ENCODE measurements around the gene KRT83. TPM values are rescaled to one million over a fixed set of nuclear protein-coding genes. Genes with fewer than 3 reads are reported as not detected.
A peak's percentile ranks its signal among the peaks of the same experiment; 100 is the strongest.
"Not testable (repeated sequence)": the region's sequence is repeated elsewhere in the genome, so short reads cannot be mapped to it uniquely, and the experiment has no call there.

The KRT83 gene
- polyA plus RNA-seq, 2 of the 4 experiments (the other 2 are of a cell fraction): 20.4 to 44.8 TPM

GRCh38 chr12:52293926-52294325, 27.3 kb downstream of the KRT83 start:
- H3K9me3 ChIP-seq: no peaks in the 10 kb centered on the region
- ChIA-PET CTCF (interaction anchor here (1.0 to 7.4 kb wide), 12 partner anchors 13 to 591 kb away, joined by 3 to 42 read pairs (median 6); no protein-coding TSS in a partner anchor), POLR2A (interaction anchor here (1.0 kb wide), 1 partner anchor 10 kb away, joined by 4 read pairs; no protein-coding TSS in a partner anchor)
- FAIRE-seq (no peak), DNase-seq (ENCODE audit: low read depth in 1 of 2, low spot score in 1 of 2) (no peak), ATAC-seq (no peak)
- peak overlapping the region; percentile 6 to 64; a peak in 3 of 6 replicates for H3K27ac ChIP-seq
- no peak overlapping the region for H3K4me3 ChIP-seq
- TF ChIP-seq NR3C1 (IDR thresholded peaks at IDR 0.05) (no peak), EHF (CRISPR knock-in tag; IDR thresholded peaks at IDR 0.05) (no peak), MAX (IDR thresholded peaks at IDR 0.05) (no peak), HMGXB4 (CRISPR knock-in tag; IDR thresholded peaks at IDR 0.05; ENCODE audit: borderline replicate concordance) (no peak), ATOH8 (CRISPR knock-in tag; IDR thresholded peaks at IDR 0.05; ENCODE audit: low read depth) (no peak), RARB (CRISPR knock-in tag; IDR thresholded peaks at IDR 0.05) (no peak), HEYL (CRISPR knock-in tag; IDR thresholded peaks at IDR 0.05) (no peak), JUNB (IDR thresholded peaks at IDR 0.05) (no peak), HOXB5 (CRISPR knock-in tag; IDR thresholded peaks at IDR 0.05) (no peak), EP300 (IDR thresholded peaks at IDR 0.05) (no peak), TFCP2L1 (CRISPR knock-in tag; IDR thresholded peaks at IDR 0.05) (no peak), FOXS1 (CRISPR knock-in tag; IDR thresholded peaks at IDR 0.05) (no peak), POLR2AphosphoS2 (conservative IDR thresholded peaks at IDR 0.05; ENCODE audit: low read length) (no peak)
- no peak overlapping the region for H3K4me2 ChIP-seq
- peaks cover 27% of the 10 kb centered on the region for H3K4me1 ChIP-seq
- WGBS (ENCODE audit: missing lambda C conversion rate): 88% methylated on average over 1 of the region's 1 CpG

DNA sequence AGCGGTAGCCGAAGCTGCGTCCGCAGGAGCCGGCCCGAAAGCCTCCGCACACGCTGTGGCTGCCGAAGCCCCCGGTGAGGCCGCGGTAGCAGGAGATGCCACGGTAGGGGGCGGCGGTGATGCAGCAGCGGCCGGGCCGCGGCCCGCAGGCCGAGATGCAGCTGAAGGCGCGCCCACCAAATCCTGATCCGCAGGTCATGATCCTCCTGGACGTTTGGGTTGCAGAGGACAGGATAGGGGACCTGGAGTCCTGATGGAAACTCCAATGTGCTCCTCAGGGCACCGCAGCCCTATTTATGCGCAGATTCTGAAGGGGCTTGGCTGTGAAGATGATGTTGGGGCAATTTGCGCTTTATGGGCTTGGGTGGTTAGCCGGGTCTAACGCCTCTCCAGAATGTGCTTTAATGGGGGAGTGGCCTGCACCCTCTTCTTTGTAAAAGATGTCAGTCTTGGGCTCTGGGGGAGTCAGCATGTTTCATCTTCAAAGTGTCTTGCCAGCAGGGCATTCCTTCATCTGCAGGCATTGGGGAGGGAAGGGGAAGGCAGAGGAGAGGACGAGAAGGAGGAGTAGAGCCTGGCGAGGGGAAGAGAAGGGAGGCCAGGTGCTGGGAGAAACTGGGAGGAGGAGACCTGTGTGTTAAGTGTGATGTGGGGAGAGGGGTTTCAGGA, 29.8 kb downstream of the KRT83 start, which contains the start of gene KRT81:
KRT81 (minus strand) TSS at position 268 of the 669 bp plus-strand sequence; CDS start at position 199, 69 bp downstream.
- ATAC-seq: no peak
- no peak for DNase-seq (ENCODE audit: low read depth in 1 of 2, low spot score in 1 of 2)
- TF ChIP-seq CBX2 (IDR thresholded peaks at IDR 0.05; ENCODE audit: borderline replicate concordance, low read depth) (no peak), MAX (IDR thresholded peaks at IDR 0.05) (no peak), NFE2L2 (conservative IDR thresholded peaks at IDR 0.05; ENCODE audit: low read length) (no peak), BHLHE40 (IDR thresholded peaks at IDR 0.05; ENCODE audit: low read depth, low read length) (no peak), ZSCAN20 (CRISPR knock-in tag; IDR thresholded peaks at IDR 0.05) (no peak), CBX8 (IDR thresholded peaks at IDR 0.05) (no peak), JUN (IDR thresholded peaks at IDR 0.05) (no peak), RNF2 (IDR thresholded peaks at IDR 0.05; ENCODE audit: borderline replicate concordance, low read depth) (no peak), HOXB5 (CRISPR knock-in tag; IDR thresholded peaks at IDR 0.05) (no peak), CEBPB (IDR thresholded peaks at IDR 0.05) (no peak), MYC (IDR thresholded peaks at IDR 0.05; ENCODE audit: borderline replicate concordance, low read length) (no peak), FOSL2 (IDR thresholded peaks at IDR 0.05) (no peak), FOSL2 (CRISPR knock-in tag; IDR thresholded peaks at IDR 0.05) (no peak)
- Histone ChIP-seq H3K9me3 (no peaks in the 10 kb centered on the region), H3K4me1 (peaks cover 29% of the 10 kb centered on the region), H3K27ac (peak within 1 kb of the TSS; percentile 10 to 81), H3K4me2 (peak within 1 kb of the TSS; percentile 0; the same call in 1 of the 3 replicates), H3K4me3 (no peak within 1 kb of the TSS)
- 91% methylated on average over 23 of the region's 32 CpGs for WGBS (ENCODE audit: missing lambda C conversion rate)
- ChIA-PET POLR2A (no interaction called here), CTCF (interaction anchor here (0.9 to 7.4 kb wide), 6 partner anchors 10 to 589 kb away, joined by 3 to 42 read pairs (median 8); no protein-coding TSS in a partner anchor)
- FAIRE-seq: no peak

DNA sequence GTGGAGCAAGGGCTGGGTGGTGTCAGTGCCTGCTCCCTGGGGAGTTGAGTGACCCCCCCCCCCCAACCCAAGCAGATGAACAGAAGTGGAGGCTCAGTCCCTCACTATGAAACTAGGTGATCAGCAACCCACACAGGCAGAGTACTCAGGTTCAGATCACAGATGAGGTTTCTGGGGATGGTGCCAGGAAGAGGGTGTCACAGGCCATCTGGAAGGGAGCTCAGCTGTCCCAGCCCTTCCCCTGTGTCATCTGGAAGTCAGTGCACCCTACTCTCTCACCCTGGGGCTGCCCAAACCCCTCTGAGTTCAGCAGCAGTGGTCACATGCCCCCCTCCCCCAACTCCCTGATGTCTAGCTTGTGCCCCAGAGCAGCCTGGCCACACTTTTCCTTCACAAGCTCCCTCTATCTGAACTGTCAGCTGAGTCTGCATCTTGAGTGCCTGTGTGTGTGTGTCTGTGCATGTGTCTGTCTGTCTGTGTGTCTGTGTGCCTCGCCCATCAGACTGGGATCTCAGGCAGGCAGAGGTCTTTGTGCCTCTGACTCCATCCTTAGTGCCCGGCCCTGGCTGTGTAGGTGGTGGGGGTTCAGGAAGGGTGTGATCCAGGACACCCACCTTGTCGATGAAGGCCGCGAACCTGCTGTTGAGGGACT, 30.6 kb downstream of the KRT83 start:
- peak; percentile 97 for FAIRE-seq
- POLR2A ChIA-PET; H3K4me3 ChIP-seq; H3K4me2 ChIP-seq; DNase-seq (ENCODE audit: low read depth in 1 of 2, low spot score in 1 of 2); H3K9me3 ChIP-seq; ATAC-seq; H3K27ac ChIP-seq: not testable (repeated sequence)
- WGBS (ENCODE audit: missing lambda C conversion rate): no CpG with 5 or more reads among the region's 5 CpGs
- peaks cover 37% of the 10 kb centered on the region for H3K4me1 ChIP-seq
- CTCF ChIA-PET: interaction anchor here (7.4 kb wide), 1 partner anchor 17 kb away, joined by 42 read pairs; no protein-coding TSS in a partner anchor
